ENCODE results near the gene PREB. TPM values are rescaled to one million over a fixed set of nuclear protein-coding genes. Genes with fewer than 3 reads are reported as not detected.
A peak's percentile ranks its signal among the peaks of the same experiment; 100 is the strongest.

PREB gene
- total RNA-seq, 1 donor from 2014 or later, result 66.0 TPM

DNA sequence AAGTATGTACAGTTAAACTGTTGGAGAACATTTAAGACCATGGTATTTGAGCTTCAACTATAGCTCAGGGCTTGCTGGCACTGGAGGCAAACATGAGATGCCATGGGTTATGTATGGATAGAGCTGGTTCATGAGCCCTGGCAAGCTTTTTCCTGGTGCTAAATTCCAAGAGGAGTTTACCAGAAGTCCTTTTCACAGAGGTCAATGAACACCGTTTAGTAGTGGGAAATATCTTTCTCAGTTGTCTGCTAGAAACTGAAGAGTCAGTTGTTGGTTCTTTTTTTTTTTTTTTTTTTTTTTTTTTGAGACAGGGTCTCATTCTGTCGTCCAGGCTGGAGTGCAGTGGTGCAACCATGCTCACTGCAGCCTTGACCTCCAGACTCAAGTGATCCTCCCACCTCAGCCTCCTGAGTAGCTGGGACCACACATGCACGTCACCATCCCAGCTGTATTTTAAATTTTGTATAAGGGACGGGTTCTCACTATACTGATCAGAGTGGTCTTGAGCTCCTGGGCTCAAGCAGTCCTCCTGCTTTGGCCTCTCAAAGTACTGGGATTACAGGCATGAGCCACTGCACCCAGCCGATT lies 46.5 kb downstream of the PREB start:
- TF ChIP-seq, protein P1, sequence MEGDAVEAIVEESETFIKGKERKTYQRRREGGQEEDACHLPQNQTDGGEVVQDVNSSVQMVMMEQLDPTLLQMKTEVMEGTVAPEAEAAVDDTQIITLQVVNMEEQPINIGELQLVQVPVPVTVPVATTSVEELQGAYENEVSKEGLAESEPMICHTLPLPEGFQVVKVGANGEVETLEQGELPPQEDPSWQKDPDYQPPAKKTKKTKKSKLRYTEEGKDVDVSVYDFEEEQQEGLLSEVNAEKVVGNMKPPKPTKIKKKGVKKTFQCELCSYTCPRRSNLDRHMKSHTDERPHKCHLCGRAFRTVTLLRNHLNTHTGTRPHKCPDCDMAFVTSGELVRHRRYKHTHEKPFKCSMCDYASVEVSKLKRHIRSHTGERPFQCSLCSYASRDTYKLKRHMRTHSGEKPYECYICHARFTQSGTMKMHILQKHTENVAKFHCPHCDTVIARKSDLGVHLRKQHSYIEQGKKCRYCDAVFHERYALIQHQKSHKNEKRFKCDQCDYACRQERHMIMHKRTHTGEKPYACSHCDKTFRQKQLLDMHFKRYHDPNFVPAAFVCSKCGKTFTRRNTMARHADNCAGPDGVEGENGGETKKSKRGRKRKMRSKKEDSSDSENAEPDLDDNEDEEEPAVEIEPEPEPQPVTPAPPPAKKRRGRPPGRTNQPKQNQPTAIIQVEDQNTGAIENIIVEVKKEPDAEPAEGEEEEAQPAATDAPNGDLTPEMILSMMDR (IDR thresholded peaks at IDR 0.05; ENCODE audit: insufficient read depth, low read length, poor library complexity, severe bottlenecking), result no peak
- H3K36me3 ChIP-seq (ENCODE audit: control insufficient read depth, insufficient read depth, low read length), result no peaks in the 10 kb centered on the region
- no peaks in the 10 kb centered on the region for H3K27me3 ChIP-seq (ENCODE audit: control insufficient read depth, insufficient read depth, low read length)
- no peak for DNase-seq (ENCODE audit: low read depth)
- H3K4me3 ChIP-seq (ENCODE audit: low read depth, low read length), result no peak overlapping the region

DNA sequence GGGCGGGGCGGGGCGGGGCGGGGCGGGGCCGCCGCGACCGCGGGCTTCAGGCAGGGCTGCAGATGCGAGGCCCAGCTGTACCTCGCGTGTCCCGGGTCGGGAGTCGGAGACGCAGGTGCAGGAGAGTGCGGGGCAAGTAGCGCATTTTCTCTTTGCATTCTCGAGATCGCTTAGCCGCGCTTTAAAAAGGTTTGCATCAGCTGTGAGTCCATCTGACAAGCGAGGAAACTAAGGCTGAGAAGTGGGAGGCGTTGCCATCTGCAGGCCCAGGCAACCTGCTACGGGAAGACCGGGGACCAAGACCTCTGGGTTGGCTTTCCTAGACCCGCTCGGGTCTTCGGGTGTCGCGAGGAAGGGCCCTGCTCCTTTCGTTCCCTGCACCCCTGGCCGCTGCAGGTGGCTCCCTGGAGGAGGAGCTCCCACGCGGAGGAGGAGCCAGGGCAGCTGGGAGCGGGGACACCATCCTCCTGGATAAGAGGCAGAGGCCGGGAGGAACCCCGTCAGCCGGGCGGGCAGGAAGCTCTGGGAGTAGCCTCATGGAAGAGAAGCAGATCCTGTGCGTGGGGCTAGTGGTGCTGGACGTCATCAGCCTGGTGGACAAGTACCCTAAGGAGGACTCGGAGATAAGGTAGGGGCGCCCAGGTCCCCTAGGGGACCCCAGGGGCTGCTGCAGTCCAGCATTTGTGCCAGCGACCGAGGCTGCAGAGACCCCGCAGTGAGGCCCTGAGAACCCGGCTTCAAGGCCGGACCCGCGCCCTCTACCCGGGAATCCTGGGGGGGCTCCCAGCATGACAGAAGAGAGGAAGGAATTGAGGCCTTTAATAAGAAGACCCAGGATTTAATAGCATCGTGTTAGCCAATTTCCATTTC lies 47.5 kb downstream of the PREB start, which contains the start of gene KHK:
Gene KHK (plus strand): TSS at position 49 of the 870 bp plus-strand sequence. CDS start 488 bp downstream, at position 537.
- no peak for DNase-seq (ENCODE audit: low read depth)
- Histone ChIP-seq H3K27me3 (ENCODE audit: control insufficient read depth, insufficient read depth, low read length) (no peaks in the 10 kb centered on the region), H3K36me3 (ENCODE audit: control insufficient read depth, insufficient read depth, low read length) (no peaks in the 10 kb centered on the region), H3K4me3 (ENCODE audit: low read depth, low read length) (peak within 1 kb of the TSS; percentile 55)
- TF ChIP-seq, protein P1 (IDR thresholded peaks at IDR 0.05; ENCODE audit: insufficient read depth, low read length, poor library complexity, severe bottlenecking), result no peak

DNA sequence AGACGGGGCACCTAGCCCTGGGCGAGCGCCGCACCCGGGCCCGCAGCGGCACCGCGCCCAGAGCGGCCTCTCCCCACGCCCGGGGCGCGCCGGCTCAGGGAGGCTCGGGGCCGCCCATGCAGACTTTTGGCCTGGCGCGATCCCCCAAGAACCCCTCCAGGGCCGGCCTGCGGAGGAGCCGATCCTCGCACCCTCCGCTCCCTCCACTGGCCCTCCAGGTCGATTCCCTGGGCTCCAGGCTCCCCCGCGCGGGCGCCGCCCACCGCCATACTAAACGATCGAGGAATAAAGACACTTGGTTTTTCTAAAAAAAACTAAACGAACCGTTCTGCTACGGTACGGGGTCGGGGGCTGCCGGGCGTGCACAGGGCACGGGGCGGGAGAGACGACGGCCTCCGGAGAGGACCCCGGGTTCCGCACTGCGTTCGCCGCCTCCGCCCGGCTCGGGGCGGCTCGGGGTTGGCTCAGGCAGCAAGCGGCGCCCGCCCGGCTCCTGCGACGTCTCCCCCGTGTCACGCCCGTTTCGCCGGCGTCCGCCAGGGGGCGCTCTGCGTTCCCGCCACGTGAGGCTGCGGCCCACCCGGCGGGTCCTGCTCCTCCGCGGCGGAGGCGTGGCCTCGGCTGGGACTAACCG lies 48.2 kb downstream of the PREB start:
- TF ChIP-seq, protein P1 (IDR thresholded peaks at IDR 0.05; ENCODE audit: insufficient read depth, low read length, poor library complexity, severe bottlenecking), result peak; percentile 24
- Histone ChIP-seq H3K36me3 (ENCODE audit: control insufficient read depth, insufficient read depth, low read length) (no peaks in the 10 kb centered on the region), H3K4me3 (ENCODE audit: low read depth, low read length) (peak overlapping the region; percentile 55), H3K27me3 (ENCODE audit: control insufficient read depth, insufficient read depth, low read length) (no peaks in the 10 kb centered on the region)
- peak; percentile 51 for DNase-seq (ENCODE audit: low read depth)

DNA sequence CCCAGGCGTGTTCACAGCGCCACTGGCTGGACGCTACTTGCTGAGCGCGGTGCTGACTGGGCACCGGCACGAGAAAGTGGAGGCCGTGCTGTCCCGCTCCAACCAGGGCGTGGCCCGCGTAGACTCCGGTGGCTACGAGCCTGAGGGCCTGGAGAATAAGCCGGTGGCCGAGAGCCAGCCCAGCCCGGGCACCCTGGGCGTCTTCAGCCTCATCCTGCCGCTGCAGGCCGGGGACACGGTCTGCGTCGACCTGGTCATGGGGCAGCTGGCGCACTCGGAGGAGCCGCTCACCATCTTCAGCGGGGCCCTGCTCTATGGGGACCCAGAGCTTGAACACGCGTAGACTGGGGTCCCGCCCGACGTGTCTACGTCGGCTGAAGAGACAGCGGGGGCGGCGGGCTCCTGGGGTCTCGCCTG lies 48.8 kb downstream of the PREB start:
- no peak for DNase-seq (ENCODE audit: low read depth)
- TF ChIP-seq, protein P1 (IDR thresholded peaks at IDR 0.05; ENCODE audit: insufficient read depth, low read length, poor library complexity, severe bottlenecking), result peak; percentile 63
- Histone ChIP-seq H3K4me3 (ENCODE audit: low read depth, low read length) (peak overlapping the region; percentile 55), H3K27me3 (ENCODE audit: control insufficient read depth, insufficient read depth, low read length) (no peaks in the 10 kb centered on the region), H3K36me3 (ENCODE audit: control insufficient read depth, insufficient read depth, low read length) (no peaks in the 10 kb centered on the region)

DNA sequence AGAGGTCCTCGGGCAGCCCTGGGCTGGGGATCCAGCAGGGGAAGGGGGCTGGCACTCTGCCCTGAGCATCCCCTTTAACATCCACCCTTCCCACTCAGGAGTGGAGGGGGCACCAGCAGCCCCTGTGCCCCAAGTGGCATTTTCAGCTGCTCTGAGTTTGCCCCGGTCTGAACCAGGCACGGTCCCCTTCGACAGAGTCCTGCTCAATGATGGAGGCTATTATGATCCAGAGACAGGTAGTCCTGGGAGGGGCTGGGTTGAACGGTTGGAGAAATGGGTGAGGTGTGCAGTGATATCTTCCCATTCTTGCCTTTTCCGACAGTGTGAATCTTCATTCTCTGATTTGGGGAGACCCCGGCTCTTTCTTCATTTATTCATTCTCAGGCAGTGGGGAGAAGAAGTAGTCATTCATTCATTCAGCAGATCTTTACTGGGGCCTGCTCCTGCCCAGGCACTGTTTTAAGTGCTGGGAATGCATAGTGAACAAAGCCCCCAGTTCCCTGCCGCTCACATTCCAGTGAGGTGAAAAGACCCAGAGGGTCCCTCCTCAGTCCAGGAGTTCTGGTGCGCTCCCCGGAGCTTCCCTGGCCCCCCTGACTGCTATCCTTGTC lies 49.3 kb downstream of the PREB start:
- DNase-seq (ENCODE audit: low read depth), result no peak
- Histone ChIP-seq H3K27me3 (ENCODE audit: control insufficient read depth, insufficient read depth, low read length) (no peaks in the 10 kb centered on the region), H3K4me3 (ENCODE audit: low read depth, low read length) (peak overlapping the region; percentile 55), H3K36me3 (ENCODE audit: control insufficient read depth, insufficient read depth, low read length) (no peaks in the 10 kb centered on the region)
- TF ChIP-seq, protein P1 (IDR thresholded peaks at IDR 0.05; ENCODE audit: insufficient read depth, low read length, poor library complexity, severe bottlenecking), result no peak

Data from kidney epithelial cell (primary cell).